HL-60 (cell line): Measurements from ENCODE around the gene C20orf202.

ENCODE experiments used
- GABPA ChIP-seq: IDR thresholded peaks from 2 replicates; pipeline ENCODE4 v1.6.1; 2012; ENCODE audit warnings: low read depth
- POLR2AphosphoS5 ChIP-seq: IDR thresholded peaks from 2 replicates; pipeline ENCODE4 v1.6.1; 2012; ENCODE audit warnings: low read depth
- SPI1 ChIP-seq: IDR thresholded peaks from 2 replicates; pipeline ENCODE4 v1.6.1; 2012; ENCODE audit warnings: low read depth, mild to moderate bottlenecking, borderline replicate concordance
- TF ChIP-seq, protein P1 (sequence below): IDR thresholded peaks from one replicate; pipeline ENCODE4 v1.5.1; 2011; ENCODE audit warnings: low read length, control low read depth, inconsistent platforms; ENCODE audit not compliant: insufficient read depth
- TF ChIP-seq, protein P2 (sequence below): IDR thresholded peaks from 2 replicates; pipeline ENCODE4 v1.6.1; 2012; ENCODE audit warnings: low read depth; ENCODE audit not compliant: insufficient replicate concordance

DNA sequence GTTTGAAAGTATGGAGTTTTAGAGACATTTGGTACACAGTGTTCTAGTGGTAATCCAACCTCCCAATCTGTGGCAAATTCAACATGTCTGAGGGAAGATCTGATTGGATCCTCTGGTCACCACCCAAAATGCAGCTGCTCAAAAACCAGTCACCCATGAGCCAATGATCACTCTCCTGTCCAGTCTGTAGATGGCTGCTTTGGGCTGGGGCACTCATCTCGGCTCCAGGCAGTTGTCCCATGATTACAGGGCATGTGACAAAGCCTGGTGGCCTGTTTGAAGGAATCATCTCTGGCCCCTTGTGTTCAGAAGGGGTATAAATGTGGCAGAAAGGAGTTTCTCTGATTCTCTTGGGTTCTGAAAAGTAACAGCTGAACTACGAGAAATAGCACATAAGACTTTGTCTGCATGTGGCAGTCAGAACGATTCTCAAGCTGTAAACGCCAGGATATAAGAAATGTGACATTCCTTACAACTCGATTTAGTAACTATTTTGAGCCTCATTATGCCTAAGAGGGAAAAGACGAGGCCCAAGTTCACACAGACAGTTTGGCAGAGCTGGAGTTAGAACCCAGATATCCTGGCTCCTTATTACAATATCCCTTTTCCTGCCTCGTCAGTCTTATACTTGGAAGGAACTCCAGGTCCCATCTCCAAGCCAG is 3.9 kb upstream of the C20orf202 start:
- no peak for TF ChIP-seq GABPA
- TF ChIP-seq, protein P1, sequence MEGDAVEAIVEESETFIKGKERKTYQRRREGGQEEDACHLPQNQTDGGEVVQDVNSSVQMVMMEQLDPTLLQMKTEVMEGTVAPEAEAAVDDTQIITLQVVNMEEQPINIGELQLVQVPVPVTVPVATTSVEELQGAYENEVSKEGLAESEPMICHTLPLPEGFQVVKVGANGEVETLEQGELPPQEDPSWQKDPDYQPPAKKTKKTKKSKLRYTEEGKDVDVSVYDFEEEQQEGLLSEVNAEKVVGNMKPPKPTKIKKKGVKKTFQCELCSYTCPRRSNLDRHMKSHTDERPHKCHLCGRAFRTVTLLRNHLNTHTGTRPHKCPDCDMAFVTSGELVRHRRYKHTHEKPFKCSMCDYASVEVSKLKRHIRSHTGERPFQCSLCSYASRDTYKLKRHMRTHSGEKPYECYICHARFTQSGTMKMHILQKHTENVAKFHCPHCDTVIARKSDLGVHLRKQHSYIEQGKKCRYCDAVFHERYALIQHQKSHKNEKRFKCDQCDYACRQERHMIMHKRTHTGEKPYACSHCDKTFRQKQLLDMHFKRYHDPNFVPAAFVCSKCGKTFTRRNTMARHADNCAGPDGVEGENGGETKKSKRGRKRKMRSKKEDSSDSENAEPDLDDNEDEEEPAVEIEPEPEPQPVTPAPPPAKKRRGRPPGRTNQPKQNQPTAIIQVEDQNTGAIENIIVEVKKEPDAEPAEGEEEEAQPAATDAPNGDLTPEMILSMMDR, result no peak
- no peak for TF ChIP-seq POLR2AphosphoS5
- TF ChIP-seq, protein P2, sequence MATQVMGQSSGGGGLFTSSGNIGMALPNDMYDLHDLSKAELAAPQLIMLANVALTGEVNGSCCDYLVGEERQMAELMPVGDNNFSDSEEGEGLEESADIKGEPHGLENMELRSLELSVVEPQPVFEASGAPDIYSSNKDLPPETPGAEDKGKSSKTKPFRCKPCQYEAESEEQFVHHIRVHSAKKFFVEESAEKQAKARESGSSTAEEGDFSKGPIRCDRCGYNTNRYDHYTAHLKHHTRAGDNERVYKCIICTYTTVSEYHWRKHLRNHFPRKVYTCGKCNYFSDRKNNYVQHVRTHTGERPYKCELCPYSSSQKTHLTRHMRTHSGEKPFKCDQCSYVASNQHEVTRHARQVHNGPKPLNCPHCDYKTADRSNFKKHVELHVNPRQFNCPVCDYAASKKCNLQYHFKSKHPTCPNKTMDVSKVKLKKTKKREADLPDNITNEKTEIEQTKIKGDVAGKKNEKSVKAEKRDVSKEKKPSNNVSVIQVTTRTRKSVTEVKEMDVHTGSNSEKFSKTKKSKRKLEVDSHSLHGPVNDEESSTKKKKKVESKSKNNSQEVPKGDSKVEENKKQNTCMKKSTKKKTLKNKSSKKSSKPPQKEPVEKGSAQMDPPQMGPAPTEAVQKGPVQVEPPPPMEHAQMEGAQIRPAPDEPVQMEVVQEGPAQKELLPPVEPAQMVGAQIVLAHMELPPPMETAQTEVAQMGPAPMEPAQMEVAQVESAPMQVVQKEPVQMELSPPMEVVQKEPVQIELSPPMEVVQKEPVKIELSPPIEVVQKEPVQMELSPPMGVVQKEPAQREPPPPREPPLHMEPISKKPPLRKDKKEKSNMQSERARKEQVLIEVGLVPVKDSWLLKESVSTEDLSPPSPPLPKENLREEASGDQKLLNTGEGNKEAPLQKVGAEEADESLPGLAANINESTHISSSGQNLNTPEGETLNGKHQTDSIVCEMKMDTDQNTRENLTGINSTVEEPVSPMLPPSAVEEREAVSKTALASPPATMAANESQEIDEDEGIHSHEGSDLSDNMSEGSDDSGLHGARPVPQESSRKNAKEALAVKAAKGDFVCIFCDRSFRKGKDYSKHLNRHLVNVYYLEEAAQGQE, result no peak
- no peak for TF ChIP-seq SPI1
